GM21825 (cell line): ENCODE results near the gene CCDC88A.
"Not testable (repeated sequence)": the region's sequence is repeated elsewhere in the genome, so short reads cannot be mapped to it uniquely, and the experiment has no call there.

ENCODE experiments used
- ATAC-seq: cut with Tn5 transposase; IDR thresholded peaks from one replicate; pipeline ENCODE4 v1.9.1; 2021; ENCODE audit warnings: mild to moderate bottlenecking, moderate library complexity; ENCODE audit not compliant: unreplicated experiment

Gene CCDC88A

GRCh38 chr2:55391155-55391554 lies 28.5 kb downstream of the CCDC88A start:
- no peak for ATAC-seq

- ATAC-seq = not testable (repeated sequence)
Measured at GRCh38 chr2:55385516-55385915, 34.1 kb downstream of the CCDC88A start.

GRCh38 chr2:55384786-55385185 lies 34.9 kb downstream of the CCDC88A start:
- no peak for ATAC-seq

- ATAC-seq = no peak
Measured at GRCh38 chr2:55371376-55371775, 48.3 kb downstream of the CCDC88A start.

- ATAC-seq = no peak
Measured at GRCh38 chr2:55370208-55370607, 49.4 kb downstream of the CCDC88A start.

- ATAC-seq = no peak
Measured at GRCh38 chr2:55365303-55365702, 54.4 kb downstream of the CCDC88A start.

- no peak for ATAC-seq
Measured at GRCh38 chr2:55364189-55365055, 55.2 kb downstream of the CCDC88A start.

- no peak for ATAC-seq
Measured at GRCh38 chr2:55363636-55364035, 56.0 kb downstream of the CCDC88A start.

- ATAC-seq = no peak
Measured at GRCh38 chr2:55361465-55362189, 58.0 kb downstream of the CCDC88A start.

- no peak for ATAC-seq
Measured at GRCh38 chr2:55358451-55358850, 61.2 kb downstream of the CCDC88A start.

- ATAC-seq = no peak
Measured at GRCh38 chr2:55357927-55358326, 61.7 kb downstream of the CCDC88A start.

GRCh38 chr2:55357164-55357563 lies 62.5 kb downstream of the CCDC88A start:
- no peak for ATAC-seq

- ATAC-seq = not testable (repeated sequence)
Measured at GRCh38 chr2:55356136-55356535, 63.5 kb downstream of the CCDC88A start.

- no peak for ATAC-seq
Measured at GRCh38 chr2:55355451-55355850, 64.2 kb downstream of the CCDC88A start.

GRCh38 chr2:55351672-55352071 lies 68.0 kb downstream of the CCDC88A start:
- ATAC-seq = no peak

GRCh38 chr2:55345064-55345463 lies 74.6 kb downstream of the CCDC88A start:
- no peak for ATAC-seq

- no peak for ATAC-seq
Measured at GRCh38 chr2:55338268-55338667, 81.4 kb downstream of the CCDC88A start.

GRCh38 chr2:55334728-55335127 lies 84.9 kb downstream of the CCDC88A start:
- no peak for ATAC-seq

GRCh38 chr2:55330541-55331297 lies 88.9 kb downstream of the CCDC88A start:
- no peak for ATAC-seq

- no peak for ATAC-seq
Measured at GRCh38 chr2:55327470-55328230, 92.0 kb downstream of the CCDC88A start.

GRCh38 chr2:55314985-55315384 lies 104.7 kb downstream of the CCDC88A start:
- ATAC-seq = no peak
